H1 (cell line): Measurements from ENCODE around the gene YWHAE. TPM values are rescaled to one million over a fixed set of nuclear protein-coding genes. Genes with fewer than 3 reads are reported as not detected.

Source experiments
- CTCF ChIA-PET: fragments of 300-600 bp; sonication (Branson Sonifier 250); formaldehyde crosslinking; loops from one replicate; lab custom pipeline; 2021; ENCODE audit not compliant: partially characterized antibody; lab: Charles Lee
- POLR2A ChIA-PET: fragments of 300-600 bp; sonication (Branson Sonifier 250); formaldehyde crosslinking; loops from one replicate; lab custom pipeline; 2021; ENCODE audit warnings: inconsistent platforms; ENCODE audit not compliant: partially characterized antibody; lab: Charles Lee
- DNase-seq, 2 experiments: peaks; one replicate each; pipeline versions ENCODE4 v3.0.0 to v3.0.0-alpha.2; 2010 to 2022; ENCODE audit warnings: low spot score in 2 of 2, low read depth in 1 of 2, mixed read lengths in 1 of 2
- FAIRE-seq: peaks from 2 replicates; lab custom pipeline; 2011; peaks lifted over from hg19 to GRCh38; lab: Jason Lieb, UNC
- H2AFZ ChIP-seq: 2 replicates; pipeline ENCODE4 v1.8.1; 2012; ENCODE audit warnings: low read length, inconsistent platforms
- H2AK5ac ChIP-seq: 2 replicates; pipeline ENCODE4 v1.6.1; 2013; ENCODE audit warnings: low read depth, low read length
- H2BK120ac ChIP-seq: replicated peaks from 2 replicates; pipeline ENCODE3; 2013; ENCODE audit warnings: low read depth, low read length, inconsistent platforms
- H2BK12ac ChIP-seq: 2 replicates; pipeline ENCODE4 v1.6.1; 2013; ENCODE audit warnings: low read depth, low read length
- H2BK15ac ChIP-seq: 2 replicates; pipeline ENCODE4 v1.6.1; 2013; ENCODE audit warnings: low read length
- H2BK20ac ChIP-seq: 2 replicates; pipeline ENCODE4 v1.6.1; 2013; ENCODE audit warnings: low read length
- H2BK5ac ChIP-seq: 2 replicates; pipeline ENCODE4 v1.6.1; 2013; ENCODE audit warnings: low read depth, low read length
- H3K14ac ChIP-seq: 2 replicates; pipeline ENCODE4 v1.6.1; 2013; ENCODE audit warnings: inconsistent platforms; ENCODE audit not compliant: insufficient read length
- H3K18ac ChIP-seq: 2 replicates; pipeline ENCODE4 v1.6.1; 2013; ENCODE audit warnings: low read length; ENCODE audit errors: extremely low read depth
- H3K23ac ChIP-seq: 2 replicates; pipeline ENCODE4 v1.6.1; 2013; ENCODE audit warnings: inconsistent platforms; ENCODE audit not compliant: insufficient read length
- H3K23me2 ChIP-seq: 2 replicates; pipeline ENCODE4 v1.6.1; 2013; ENCODE audit warnings: low read depth, low read length
- H3K27ac ChIP-seq: 2 replicates; pipeline ENCODE4 v1.6.1; 2011; ENCODE audit warnings: low read depth, low read length, inconsistent platforms
- H3K27me3 ChIP-seq, 4 experiments: replicated peaks in 1 of 4; 1 replicate in 1 of 4; 2 replicates in 3 of 4; pipeline versions ENCODE4 v1.6.1 to v1.8.1; 2011 to 2013; ENCODE audit warnings: low read length in 3 of 4, mild to moderate bottlenecking in 3 of 4, inconsistent platforms in 2 of 4, mixed read lengths in 2 of 4, moderate library complexity in 1 of 4; ENCODE audit not compliant: control insufficient read depth in 3 of 4, insufficient read depth in 3 of 4; ENCODE audit errors: extremely low read depth in 1 of 4
- H3K36me3 ChIP-seq, 4 experiments: 2 replicates each; pipeline versions ENCODE4 v1.6.1 to v1.8.1; 2011 to 2013; ENCODE audit warnings: mild to moderate bottlenecking in 4 of 4, low read length in 3 of 4, moderate library complexity in 2 of 4, control low read depth in 1 of 4, inconsistent platforms in 1 of 4; ENCODE audit not compliant: insufficient read depth in 4 of 4, control insufficient read depth in 2 of 4
- H3K4ac ChIP-seq: replicated peaks from 2 replicates; pipeline ENCODE3; 2013; ENCODE audit warnings: low read length, low read depth, mixed read lengths, inconsistent platforms; ENCODE audit not compliant: insufficient read length
- H3K4me1 ChIP-seq, 4 experiments: replicated peaks in 1 of 4; 1 replicate in 1 of 4; 2 replicates in 3 of 4; pipeline versions ENCODE4 v1.6.1 to v1.8.1; 2011 to 2013; ENCODE audit warnings: low read length in 3 of 4, inconsistent platforms in 2 of 4, mixed read lengths in 1 of 4; ENCODE audit not compliant: insufficient read depth in 4 of 4, control insufficient read depth in 3 of 4
- H3K4me2 ChIP-seq, 2 experiments: 2 replicates each; pipeline versions ENCODE4 v1.6.1 to v1.8.1; 2011 to 2013; ENCODE audit warnings: low read depth in 2 of 2, low read length in 2 of 2, control low read depth in 1 of 2, inconsistent platforms in 1 of 2, mild to moderate bottlenecking in 1 of 2; ENCODE audit not compliant: insufficient read depth in 1 of 2
- H3K4me3 ChIP-seq, 4 experiments: fragments of 200-600, 300-600 bp in 1 of 4; sonication (generic), shearing (Covaris generic), sonication (Bioruptor Twin) in 1 of 4; 2 replicates each; pipeline versions ENCODE4 v1.5.1 to v1.8.1; 2011 to 2016; ENCODE audit warnings: low read length in 4 of 4, low read depth in 3 of 4, control low read depth in 2 of 4, inconsistent platforms in 2 of 4, mild to moderate bottlenecking in 2 of 4, mixed read lengths in 1 of 4, moderate library complexity in 1 of 4; ENCODE audit not compliant: insufficient read depth in 2 of 4; ENCODE audit errors: extremely low read depth in 1 of 4
- H3K56ac ChIP-seq: replicated peaks from 2 replicates; pipeline ENCODE3; 2013; ENCODE audit warnings: low read depth, mild to moderate bottlenecking, mixed read lengths, low read length, inconsistent platforms; ENCODE audit not compliant: insufficient read length
- H3K79me1 ChIP-seq: 2 replicates; pipeline ENCODE4 v1.6.1; 2013; ENCODE audit warnings: low read depth, low read length, control low read depth
- H3K79me2 ChIP-seq, 2 experiments: 2 replicates each; pipeline versions ENCODE4 v1.6.1 to v1.8.1; 2012 to 2013; ENCODE audit warnings: low read length in 2 of 2, mild to moderate bottlenecking in 2 of 2, inconsistent platforms in 1 of 2; ENCODE audit not compliant: insufficient read depth in 2 of 2, control insufficient read depth in 1 of 2
- H3K9ac ChIP-seq, 4 experiments: replicated peaks in 1 of 4; 1 replicate in 1 of 4; 2 replicates in 3 of 4; pipeline versions ENCODE4 v1.6.1 to v1.8.1; 2011 to 2013; ENCODE audit warnings: low read depth in 3 of 4, low read length in 3 of 4, control low read depth in 2 of 4, mild to moderate bottlenecking in 2 of 4, moderate library complexity in 2 of 4, inconsistent platforms in 1 of 4; ENCODE audit errors: extremely low read depth in 1 of 4
- H3K9me3 ChIP-seq, 2 experiments: 2 replicates each; pipeline versions ENCODE4 v1.6.1 to v1.8.1; 2012 to 2013; ENCODE audit warnings: mild to moderate bottlenecking in 2 of 2, moderate library complexity in 2 of 2, control low read depth in 1 of 2, inconsistent platforms in 1 of 2, low read depth in 1 of 2, low read length in 1 of 2, mixed read lengths in 1 of 2; ENCODE audit not compliant: insufficient read depth in 2 of 2
- H4K20me1 ChIP-seq, 2 experiments: replicated peaks in 1 of 2; 2 replicates each; pipeline versions ENCODE3 to v1.8.1; 2011 to 2013; ENCODE audit warnings: inconsistent platforms in 2 of 2, low read length in 2 of 2, mild to moderate bottlenecking in 1 of 2; ENCODE audit not compliant: insufficient read depth in 2 of 2, control insufficient read depth in 1 of 2
- H4K5ac ChIP-seq: 2 replicates; pipeline ENCODE4 v1.6.1; 2013; ENCODE audit warnings: low read length, low read depth, mixed read lengths, inconsistent platforms; ENCODE audit not compliant: insufficient read length
- H4K8ac ChIP-seq: 2 replicates; pipeline ENCODE4 v1.8.0; 2013; ENCODE audit warnings: mild to moderate bottlenecking, moderate library complexity, low read length, inconsistent platforms; ENCODE audit not compliant: insufficient read depth; ENCODE audit errors: extremely low read depth
- H4K91ac ChIP-seq: replicated peaks from 2 replicates; pipeline ENCODE3; 2013; ENCODE audit warnings: low read length, mixed read lengths, inconsistent platforms; ENCODE audit not compliant: insufficient read length
- CTBP2 ChIP-seq: IDR thresholded peaks from 2 replicates; pipeline ENCODE4 v1.7.0; 2011; ENCODE audit warnings: borderline replicate concordance, mild to moderate bottlenecking, moderate library complexity, mixed read lengths, low read length; ENCODE audit not compliant: insufficient read depth, insufficient read length
- RFX5 ChIP-seq: IDR thresholded peaks from 2 replicates; pipeline ENCODE4 v1.6.1; 2011; ENCODE audit warnings: low read depth, low read length, improper control_type of control experiment, borderline replicate concordance
- WGBS, 2 experiments: shearing (Covaris generic) in 1 of 2; methylation state at CpG; one replicate each; pipeline versions ENCODE4 v1.1.6 to v1.1.7; 2013 to 2015; ENCODE audit warnings: low lambda C conversion rate in 2 of 2, mixed read lengths in 2 of 2, inconsistent platforms in 1 of 2, low coverage in 1 of 2, missing lambda C conversion rate in 1 of 2; ENCODE audit not compliant: insufficient replicate concordance in 2 of 2, insufficient coverage in 1 of 2, insufficient read length in 1 of 2; ENCODE audit errors: extremely low coverage in 1 of 2, missing lambda C conversion rate in 1 of 2; 5-methylcytosine and 5-hydroxymethylcytosine counted together
- polyA plus RNA-seq, 7 experiments: library from polyadenylated mRNA; depleted of rRNA in 3 of 7; stranded (reverse) in 5 of 7; unstranded in 2 of 7; fragments of >200 nt in 5 of 7; fragments of 200-250 nt in 2 of 7; gene quantifications; 1 replicate in 5 of 7; 2 replicates in 1 of 7; 4 replicates in 1 of 7; pipeline versions ENCODE4 v1.2.1 to v1.2.3, GENCODE V29; 2011 to 2013; ENCODE audit warnings: missing spikeins in 2 of 7, mixed read lengths in 2 of 7
- total RNA-seq: library from RNA; stranded (reverse); fragmentation: NEBNext Ultra II Directional; extraction: Animal tissue kit (Norgen Biotek cat#: 25700); gene quantifications from 2 replicates; pipeline ENCODE4 v1.2.1, GENCODE V29; 2021

YWHAE gene
- total and polyA plus RNA-seq, 2 of the 8 experiments (the other 6 are each of a cell fraction or from before 2014, with no cell fraction given), result 559 to 1,186 TPM

- H3K27ac ChIP-seq, result no peak overlapping the region
- H3K23ac ChIP-seq, result peak overlapping the region; percentile 71
- DNase-seq (no peak), FAIRE-seq (no peak)
- H4K20me1 ChIP-seq, result peaks cover 18 to 20% of the 10 kb centered on the region in 2 experiments
- H2BK12ac ChIP-seq, result no peak overlapping the region
- H3K79me1 ChIP-seq, result 0 out of 2 replicates have a peak, but pooled peaks cover 9% of the 10 kb centered on the region
- H3K9me3 ChIP-seq, result no peaks in the 10 kb centered on the region
- H3K27me3 ChIP-seq, result no peaks in the 10 kb centered on the region
- H2BK15ac ChIP-seq, result no peak overlapping the region
- peaks cover 18 to 70% (median 34%) of the 10 kb centered on the region in 4 experiments for H3K36me3 ChIP-seq
- no peak overlapping the region for H3K4me3 ChIP-seq
- H3K9ac ChIP-seq, result no peak overlapping the region
- no peak overlapping the region for H3K4ac ChIP-seq
- 93% methylated on average over 10 of the region's 10 CpGs; no CpG with 5 or more reads in 1 of the 2 experiments for WGBS, 2 experiments
- no peak overlapping the region for H4K91ac ChIP-seq
- peaks cover 15 to 91% of the 10 kb centered on the region in 2 experiments for H3K79me2 ChIP-seq
- ChIA-PET CTCF (interaction anchor here (0.6 to 5.9 kb wide), 12 partner anchors 9 to 171 kb away, joined by 3 to 36 read pairs (median 6); no protein-coding TSS in a partner anchor), POLR2A (interaction anchor here (0.6 to 1.6 kb wide), 12 partner anchors 10 to 198 kb away, joined by 3 to 6 read pairs (median 4); partner anchors contain the start of gene YWHAE)
- no peak overlapping the region for H3K14ac ChIP-seq
- no peak overlapping the region for H2BK120ac ChIP-seq
- no peak overlapping the region for H4K5ac ChIP-seq
- H2BK5ac ChIP-seq, result no peak overlapping the region
- no peak overlapping the region for H2BK20ac ChIP-seq
- peaks cover 0 to 6% (median 0%) of the 10 kb centered on the region in 4 experiments; a peak in 1 of 7 replicates for H3K4me1 ChIP-seq
- no peak overlapping the region; the same call in 1 of the 2 replicates for H3K18ac ChIP-seq
- no peak overlapping the region for H3K56ac ChIP-seq
- peak overlapping the region; percentile 75; the same call in 1 of the 2 replicates for H2AK5ac ChIP-seq
- no peaks in the 10 kb centered on the region; the same call in 1 of the 2 replicates for H3K23me2 ChIP-seq
- H2AFZ ChIP-seq, result no peak overlapping the region
- no peak overlapping the region for H3K4me2 ChIP-seq
- no peak overlapping the region for H4K8ac ChIP-seq
- TF ChIP-seq CTBP2 (no peak), RFX5 (no peak)
Measured at GRCh38 chr17:1362065-1362848, 37.8 kb downstream of the YWHAE start.
